IPS-15b (cell line): ENCODE data around the gene FZD1.
A peak's percentile ranks its signal among the peaks of the same experiment; 100 is the strongest.

ENCODE experiments used
- H3K27me3 ChIP-seq: one replicate; pipeline ENCODE4 v1.6.1; 2013; ENCODE audit warnings: low read length; ENCODE audit not compliant: control insufficient read depth, insufficient read depth
- H3K36me3 ChIP-seq: one replicate; pipeline ENCODE4 v1.6.1; 2013; ENCODE audit warnings: low read length; ENCODE audit not compliant: control insufficient read depth, insufficient read depth
- H3K4me1 ChIP-seq: one replicate; pipeline ENCODE4 v1.6.1; 2013; ENCODE audit warnings: mild to moderate bottlenecking, low read length; ENCODE audit not compliant: control insufficient read depth, insufficient read depth
- H3K4me3 ChIP-seq: one replicate; pipeline ENCODE4 v1.5.1; 2013; ENCODE audit warnings: low read depth, low read length
- H3K9ac ChIP-seq: one replicate; pipeline ENCODE4 v1.6.1; 2013; ENCODE audit warnings: low read depth, mild to moderate bottlenecking, low read length
- H3K9me3 ChIP-seq: one replicate; pipeline ENCODE4 v1.6.1; 2013; ENCODE audit warnings: mild to moderate bottlenecking, low read length; ENCODE audit not compliant: control insufficient read depth, insufficient read depth

Gene FZD1

DNA sequence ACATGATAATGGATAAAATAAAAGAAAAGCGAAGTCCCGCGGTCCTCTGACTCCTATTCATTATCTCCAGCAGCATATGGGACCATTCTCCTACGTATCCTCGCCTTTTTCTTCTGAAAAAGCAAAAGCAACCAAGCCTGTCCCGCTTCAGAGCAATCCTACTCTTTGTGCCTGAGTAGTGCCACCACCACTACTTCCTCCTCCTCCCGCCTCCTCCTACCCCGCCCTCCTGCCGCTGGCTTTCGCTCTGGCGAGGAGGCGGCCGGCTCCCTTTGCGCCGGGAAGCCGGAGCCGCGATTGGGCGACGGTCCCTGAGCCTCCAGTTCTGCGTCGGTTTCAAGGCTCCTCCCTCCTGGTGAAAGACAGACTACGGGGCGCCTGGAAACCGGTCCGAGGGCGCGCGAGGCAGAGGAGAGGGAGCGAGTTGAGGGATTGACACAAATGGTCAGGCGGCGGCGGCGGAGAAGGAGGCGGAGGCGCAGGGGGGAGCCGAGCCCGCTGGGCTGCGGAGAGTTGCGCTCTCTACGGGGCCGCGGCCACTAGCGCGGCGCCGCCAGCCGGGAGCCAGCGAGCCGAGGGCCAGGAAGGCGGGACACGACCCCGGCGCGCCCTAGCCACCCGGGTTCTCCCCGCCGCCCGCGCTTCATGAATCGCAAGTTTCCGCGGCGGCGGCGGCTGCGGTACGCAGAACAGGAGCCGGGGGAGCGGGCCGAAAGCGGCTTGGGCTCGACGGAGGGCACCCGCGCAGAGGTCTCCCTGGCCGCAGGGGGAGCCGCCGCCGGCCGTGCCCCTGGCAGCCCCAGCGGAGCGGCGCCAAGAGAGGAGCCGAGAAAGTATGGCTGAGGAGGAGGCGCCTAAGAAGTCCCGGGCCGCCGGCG, at the start of gene FZD1:
Gene FZD1 (plus strand): TSS at position 388 of the 878 bp plus-strand sequence. CDS start 448 bp downstream, at position 836.
- Histone ChIP-seq H3K4me1 (peaks cover 10% of the 10 kb centered on the region), H3K9ac (no peak within 1 kb of the TSS), H3K36me3 (no peaks in the 10 kb centered on the region), H3K4me3 (peak within 1 kb of the TSS; percentile 75), H3K27me3 (peaks cover 84% of the 10 kb centered on the region), H3K9me3 (no peaks in the 10 kb centered on the region)

DNA sequence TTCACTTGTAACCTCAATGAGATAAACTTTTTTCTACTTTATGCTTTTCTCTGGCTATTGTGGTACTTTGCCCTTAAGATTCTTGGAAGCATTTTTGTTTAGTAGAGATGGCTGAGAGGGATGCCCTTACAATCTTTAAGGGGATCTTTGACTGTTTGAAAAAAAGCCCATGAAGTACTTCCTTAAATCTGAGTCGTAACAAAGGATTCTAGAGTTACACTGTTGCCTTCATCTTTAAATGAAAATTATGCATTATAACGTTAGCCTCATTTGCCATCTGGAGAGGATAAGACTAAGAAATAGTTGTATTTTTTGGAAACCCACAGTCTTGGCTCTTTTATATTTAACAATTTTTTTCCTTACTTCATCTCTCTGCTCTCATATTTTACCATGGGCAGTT, 37.8 kb upstream of the FZD1 start:
- no peak overlapping the region for H3K9ac ChIP-seq
- no peaks in the 10 kb centered on the region for H3K4me1 ChIP-seq
- H3K4me3 ChIP-seq, result no peak overlapping the region
- no peaks in the 10 kb centered on the region for H3K36me3 ChIP-seq
- no peaks in the 10 kb centered on the region for H3K9me3 ChIP-seq
- no peaks in the 10 kb centered on the region for H3K27me3 ChIP-seq

DNA sequence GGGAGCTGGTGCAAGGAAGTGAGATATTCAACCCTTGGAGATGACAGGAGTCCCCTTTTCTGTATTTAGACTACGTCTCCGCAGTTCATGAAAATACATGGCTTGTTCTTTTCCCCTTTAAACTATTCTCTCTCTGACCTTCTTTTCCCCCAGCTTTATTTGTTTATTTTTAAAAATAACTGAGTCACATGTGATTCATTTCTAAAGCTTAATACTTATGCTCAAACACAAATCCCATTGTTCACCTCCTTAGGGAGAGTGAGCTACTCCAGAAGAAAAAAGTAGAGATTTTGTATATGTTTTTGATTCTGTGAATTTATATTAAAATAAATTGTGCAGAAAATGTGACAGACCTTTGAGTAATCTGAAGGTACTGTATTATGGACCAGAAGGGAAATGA, 35.9 kb upstream of the FZD1 start:
- no peak overlapping the region for H3K9ac ChIP-seq
- no peaks in the 10 kb centered on the region for H3K36me3 ChIP-seq
- H3K4me3 ChIP-seq, result no peak overlapping the region
- H3K27me3 ChIP-seq, result no peaks in the 10 kb centered on the region
- H3K9me3 ChIP-seq, result no peaks in the 10 kb centered on the region
- no peaks in the 10 kb centered on the region for H3K4me1 ChIP-seq

DNA sequence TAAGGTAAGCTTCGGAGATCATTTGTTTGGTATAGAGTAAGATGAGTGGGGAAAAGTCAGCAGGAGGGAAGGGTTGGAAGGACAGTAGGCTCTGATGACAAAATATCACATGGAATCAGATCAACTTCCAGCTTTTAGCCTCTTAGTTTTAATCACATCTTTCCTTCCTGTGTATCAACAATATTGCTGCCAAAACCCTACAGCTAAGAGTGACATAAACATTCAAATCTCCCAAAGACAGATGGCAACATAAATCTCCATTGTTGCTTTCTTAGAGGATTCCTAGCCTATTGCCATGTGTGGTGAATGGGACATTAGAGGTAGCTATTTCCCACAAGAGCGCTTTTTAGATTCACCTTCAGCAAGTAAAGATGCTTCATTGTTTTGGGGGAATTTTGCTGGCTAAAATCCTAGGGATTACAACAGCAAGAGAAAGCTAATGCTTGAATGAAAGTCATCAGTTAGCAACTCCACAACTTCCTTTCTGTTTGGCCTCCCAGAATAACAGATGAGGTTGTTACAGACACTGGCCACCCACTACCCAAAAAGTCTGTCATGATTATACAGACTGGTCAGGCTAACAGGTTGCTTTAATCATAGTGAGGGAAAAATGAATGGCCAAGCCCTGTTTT, 35.2 kb upstream of the FZD1 start:
- Histone ChIP-seq H3K9me3 (no peaks in the 10 kb centered on the region), H3K4me3 (no peak overlapping the region), H3K27me3 (no peaks in the 10 kb centered on the region), H3K36me3 (no peaks in the 10 kb centered on the region), H3K4me1 (no peaks in the 10 kb centered on the region), H3K9ac (no peak overlapping the region)

DNA sequence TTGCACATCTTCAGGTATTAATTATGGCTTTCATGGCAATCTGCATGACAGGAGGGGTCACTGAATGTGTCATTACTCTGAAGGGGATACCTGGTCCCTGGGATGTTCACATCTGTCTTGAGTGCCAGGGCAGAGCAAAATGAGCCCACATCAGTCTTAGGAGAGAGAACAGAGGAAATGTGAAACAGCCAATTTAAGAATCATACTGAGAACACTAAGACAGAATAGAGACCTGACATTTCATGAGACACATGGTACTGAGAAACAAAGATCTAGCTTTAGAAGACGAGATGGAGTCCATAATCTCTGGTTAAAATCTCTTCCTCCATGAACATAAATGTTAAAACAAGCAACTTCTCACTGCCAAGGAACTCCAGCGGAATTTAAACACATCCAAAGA, 34.1 kb upstream of the FZD1 start:
- Histone ChIP-seq H3K4me1 (no peaks in the 10 kb centered on the region), H3K27me3 (no peaks in the 10 kb centered on the region), H3K36me3 (no peaks in the 10 kb centered on the region), H3K4me3 (no peak overlapping the region), H3K9ac (no peak overlapping the region), H3K9me3 (no peaks in the 10 kb centered on the region)

DNA sequence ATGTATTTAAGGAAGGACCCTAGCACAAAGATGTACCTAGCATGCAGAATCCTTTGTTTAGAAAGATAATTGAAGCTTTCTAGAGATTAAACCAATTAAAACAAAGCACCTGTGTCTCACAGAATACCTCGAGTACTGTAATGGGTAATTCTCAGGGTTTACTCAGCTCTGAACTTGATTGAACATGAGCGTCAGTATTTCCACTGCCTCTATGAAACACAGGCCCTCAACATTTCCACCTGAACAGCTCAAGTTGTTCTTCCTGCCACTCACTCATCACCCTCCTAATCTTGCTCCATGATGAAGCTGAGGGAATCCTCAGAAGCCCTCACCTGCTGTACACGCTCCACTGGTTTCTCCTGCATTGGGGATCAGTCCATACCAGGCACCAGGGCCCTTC, 33.7 kb upstream of the FZD1 start:
- Histone ChIP-seq H3K27me3 (no peaks in the 10 kb centered on the region), H3K4me3 (no peak overlapping the region), H3K4me1 (no peaks in the 10 kb centered on the region), H3K9me3 (no peaks in the 10 kb centered on the region), H3K36me3 (no peaks in the 10 kb centered on the region), H3K9ac (no peak overlapping the region)

DNA sequence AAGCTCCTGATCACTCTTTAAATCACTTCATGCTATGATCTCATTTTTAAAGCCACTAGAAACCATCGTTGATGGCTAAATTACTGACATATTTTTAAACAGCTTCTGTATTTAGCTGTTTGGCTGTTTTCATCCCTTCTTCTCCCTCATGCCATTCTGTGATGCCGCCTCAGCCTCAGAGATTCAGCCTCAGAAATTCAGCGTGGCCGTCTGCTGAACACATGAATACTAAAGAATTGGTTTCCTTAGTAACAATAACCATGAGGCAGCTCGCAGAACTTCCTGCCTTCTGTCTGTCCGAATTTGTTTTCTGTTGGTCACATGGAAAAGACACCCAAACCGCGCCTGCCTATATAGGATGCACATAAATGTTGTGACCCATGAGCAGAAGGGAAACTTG, 31.0 kb upstream of the FZD1 start:
- Histone ChIP-seq H3K9me3 (no peaks in the 10 kb centered on the region), H3K36me3 (no peaks in the 10 kb centered on the region), H3K4me1 (no peaks in the 10 kb centered on the region), H3K27me3 (no peaks in the 10 kb centered on the region), H3K4me3 (no peak overlapping the region), H3K9ac (no peak overlapping the region)

DNA sequence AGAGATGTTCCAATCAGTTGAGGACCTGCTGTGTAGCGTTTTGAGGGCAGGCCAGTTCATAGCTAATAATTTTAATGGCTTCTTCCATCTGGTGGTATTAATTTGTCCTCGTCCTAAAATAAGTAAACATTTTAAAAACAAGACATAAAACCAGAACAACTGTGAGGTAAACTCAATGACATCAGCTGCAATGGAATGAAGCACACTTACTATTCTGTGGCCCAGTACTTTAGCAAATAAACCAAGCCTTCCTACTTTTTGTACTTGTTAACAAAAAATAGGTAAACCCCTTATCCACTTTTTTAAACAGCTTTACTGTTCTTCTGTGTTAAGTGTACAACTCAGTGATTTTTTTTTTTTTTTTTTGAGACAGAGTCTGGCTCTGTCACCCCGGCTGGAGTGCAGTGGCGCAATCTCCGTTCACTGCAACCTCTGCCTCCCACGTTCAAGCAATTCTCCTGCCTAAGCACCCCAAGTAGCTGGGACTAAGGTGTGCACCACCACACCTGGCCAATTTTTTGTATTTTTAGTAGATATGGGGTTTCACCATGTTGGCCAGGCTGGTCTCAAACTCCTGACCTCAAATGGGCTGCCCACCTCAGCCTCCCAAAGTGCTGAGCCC, 28.9 kb upstream of the FZD1 start:
- Histone ChIP-seq H3K4me3 (no peak overlapping the region), H3K36me3 (no peaks in the 10 kb centered on the region), H3K9me3 (no peaks in the 10 kb centered on the region), H3K27me3 (no peaks in the 10 kb centered on the region), H3K9ac (no peak overlapping the region), H3K4me1 (no peaks in the 10 kb centered on the region)

DNA sequence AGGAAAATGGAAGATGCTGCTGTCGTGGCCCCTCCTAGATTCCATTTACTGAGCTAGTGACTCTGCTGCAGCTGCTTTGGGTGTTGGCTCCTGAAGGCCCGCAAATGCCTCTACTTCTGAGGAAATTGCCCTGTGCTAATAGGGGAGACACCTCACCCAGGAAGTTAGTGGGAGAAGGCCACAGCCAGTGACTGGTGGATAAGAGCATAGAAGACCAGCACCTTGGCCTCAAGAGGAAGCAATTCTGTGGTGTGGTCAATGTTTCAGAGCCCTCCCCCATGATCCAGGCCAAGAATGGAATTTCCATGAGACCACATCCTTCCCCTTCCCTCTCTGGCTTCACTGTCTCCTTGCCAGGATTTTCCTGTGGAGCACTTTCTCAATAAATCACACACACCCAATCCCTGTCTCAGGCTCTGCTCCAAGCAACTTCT, 25.0 kb upstream of the FZD1 start:
- no peaks in the 10 kb centered on the region for H3K27me3 ChIP-seq
- H3K4me1 ChIP-seq, result no peaks in the 10 kb centered on the region
- no peak overlapping the region for H3K4me3 ChIP-seq
- H3K36me3 ChIP-seq, result no peaks in the 10 kb centered on the region
- no peak overlapping the region for H3K9ac ChIP-seq
- H3K9me3 ChIP-seq, result no peaks in the 10 kb centered on the region

DNA sequence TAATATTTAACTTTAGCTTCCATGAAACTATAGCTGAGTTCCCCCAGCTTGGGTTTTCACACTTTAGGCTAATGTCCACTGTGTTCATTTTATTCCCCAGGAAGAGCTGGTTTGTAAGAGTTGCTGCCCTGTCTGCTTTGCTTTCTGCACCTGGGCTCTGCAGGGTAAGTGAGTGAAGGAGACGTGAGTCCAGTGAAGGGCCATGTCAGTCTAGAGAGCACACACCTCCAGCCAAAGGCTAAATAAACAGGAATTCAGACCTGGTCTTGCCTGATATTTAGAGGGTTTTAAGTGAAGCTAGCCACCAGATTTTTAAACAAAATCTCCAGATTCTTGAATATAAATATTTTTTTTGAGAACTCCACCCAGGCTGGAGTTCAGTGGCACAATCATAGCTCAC, 24.5 kb upstream of the FZD1 start:
- H3K9me3 ChIP-seq, result no peaks in the 10 kb centered on the region
- no peaks in the 10 kb centered on the region for H3K27me3 ChIP-seq
- no peak overlapping the region for H3K4me3 ChIP-seq
- H3K9ac ChIP-seq, result no peak overlapping the region
- no peaks in the 10 kb centered on the region for H3K4me1 ChIP-seq
- no peaks in the 10 kb centered on the region for H3K36me3 ChIP-seq

DNA sequence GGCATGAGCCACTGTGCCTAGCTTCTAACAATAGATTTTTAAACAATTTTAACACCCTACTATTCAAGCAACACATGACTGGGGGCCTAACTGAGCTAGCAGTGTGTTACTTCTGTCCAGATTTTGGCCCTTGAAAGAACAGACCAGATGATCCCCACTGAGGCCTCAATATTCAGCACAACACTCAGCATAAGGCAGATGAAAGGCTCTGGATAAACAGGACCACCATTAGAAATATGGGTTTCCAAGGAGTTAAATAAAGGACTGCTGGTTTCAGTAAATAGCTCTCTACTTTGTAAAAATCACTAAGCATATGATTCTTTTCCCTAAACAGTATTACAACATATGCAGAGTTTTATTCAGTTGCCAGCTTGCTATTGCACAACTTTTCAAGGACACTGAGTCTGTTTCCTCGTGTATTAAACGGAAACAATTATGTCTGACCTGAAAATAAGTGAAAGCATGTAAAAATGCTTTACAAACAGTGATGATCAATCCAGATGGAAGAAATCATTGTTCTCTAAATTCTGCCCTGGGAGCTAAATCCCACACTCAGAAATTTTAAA, 23.8 kb upstream of the FZD1 start:
- Histone ChIP-seq H3K4me3 (no peak overlapping the region), H3K9me3 (no peaks in the 10 kb centered on the region), H3K4me1 (no peaks in the 10 kb centered on the region), H3K9ac (no peak overlapping the region), H3K27me3 (no peaks in the 10 kb centered on the region), H3K36me3 (no peaks in the 10 kb centered on the region)
